ENCODE data around the gene SUGCT.

The SUGCT gene

GRCh38 chr7:40499718-40500117 lies 364.9 kb downstream of the SUGCT start:
- Histone ChIP-seq H3K79me2 (ENCODE audit: control insufficient read depth, insufficient read depth, low read length, poor library complexity) (no peaks in the 10 kb centered on the region), H4K12ac (ENCODE audit: low read depth, low read length) (no peak overlapping the region), H2AK5ac (ENCODE audit: low read length) (no peak overlapping the region), H3K23ac (ENCODE audit: low read length) (no peak overlapping the region), H3K4me3 (ENCODE audit: low read depth, low read length) (no peak overlapping the region), H3K14ac (ENCODE audit: low read length) (no peak overlapping the region), H3K36me3 (ENCODE audit: control insufficient read depth in 1 of 2, insufficient read depth in 2 of 2, low read length in 2 of 2) (no peaks in the 10 kb centered on the region), H2BK5ac (ENCODE audit: low read depth, low read length, poor library complexity) (no peak overlapping the region), H4K8ac (ENCODE audit: low read depth, low read length) (no peak overlapping the region), H3K9me3 (ENCODE audit: insufficient read depth, low read depth, low read length) (no peaks in the 10 kb centered on the region), H3K4ac (ENCODE audit: low read depth, low read length) (no peak overlapping the region), H3K79me1 (ENCODE audit: low read length) (no peaks in the 10 kb centered on the region), H2AFZ (ENCODE audit: insufficient read depth, low read length, poor library complexity) (no peak overlapping the region), H4K91ac (ENCODE audit: low read depth, low read length) (no peak overlapping the region), H3K9ac (ENCODE audit: low read length) (no peak overlapping the region), H3K27me3 (ENCODE audit: insufficient read depth, low read length) (no peaks in the 10 kb centered on the region), H3K27ac (ENCODE audit: low read depth, low read length) (no peak overlapping the region), H2BK12ac (ENCODE audit: low read length) (no peak overlapping the region), H3K4me2 (ENCODE audit: low read length) (no peak overlapping the region), H3K4me1 (ENCODE audit: control insufficient read depth in 1 of 2, insufficient read depth in 2 of 2, low read length in 2 of 2) (no peaks in the 10 kb centered on the region), H2BK120ac (ENCODE audit: insufficient read depth, low read length, poor library complexity) (no peak overlapping the region), H3K18ac (ENCODE audit: low read length) (no peak overlapping the region)
- no peak for DNase-seq
- no CpG with 5 or more reads among the region's 1 CpG for WGBS (ENCODE audit: extremely low coverage, insufficient coverage, insufficient read length)

DNA sequence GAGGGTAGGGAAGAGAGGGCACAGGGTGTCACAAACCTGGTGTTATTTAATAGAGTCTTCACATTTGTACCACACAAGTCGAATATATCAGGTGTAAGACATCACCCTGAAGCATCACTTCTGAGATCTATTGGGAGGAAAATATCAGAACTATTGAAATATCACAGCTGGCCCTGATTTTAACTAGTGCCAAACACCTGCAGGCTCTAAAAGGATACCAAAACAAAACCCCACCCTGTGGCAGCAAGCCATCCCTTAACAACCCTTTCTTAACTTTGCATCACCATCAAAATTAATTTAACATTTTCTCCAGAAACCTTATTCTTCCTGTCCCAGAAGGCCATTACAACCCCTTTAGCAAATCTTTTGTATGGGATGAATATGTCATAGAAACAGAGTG lies 365.4 kb downstream of the SUGCT start:
- H3K18ac ChIP-seq (ENCODE audit: low read length) = no peak overlapping the region
- H3K79me2 ChIP-seq (ENCODE audit: control insufficient read depth, insufficient read depth, low read length, poor library complexity) = no peaks in the 10 kb centered on the region
- no peak overlapping the region for H3K23ac ChIP-seq (ENCODE audit: low read length)
- no peak overlapping the region for H4K91ac ChIP-seq (ENCODE audit: low read depth, low read length)
- H3K4me2 ChIP-seq (ENCODE audit: low read length) = no peak overlapping the region
- no peak overlapping the region for H2AK5ac ChIP-seq (ENCODE audit: low read length)
- H3K4ac ChIP-seq (ENCODE audit: low read depth, low read length) = no peak overlapping the region
- no peaks in the 10 kb centered on the region for H3K9me3 ChIP-seq (ENCODE audit: insufficient read depth, low read depth, low read length)
- H4K12ac ChIP-seq (ENCODE audit: low read depth, low read length) = no peak overlapping the region
- DNase-seq = no peak
- no peak overlapping the region for H2BK5ac ChIP-seq (ENCODE audit: low read depth, low read length, poor library complexity)
- H3K36me3 ChIP-seq (ENCODE audit: control insufficient read depth in 1 of 2, insufficient read depth in 2 of 2, low read length in 2 of 2) = no peaks in the 10 kb centered on the region
- no CpG with 5 or more reads among the region's 1 CpG for WGBS (ENCODE audit: extremely low coverage, insufficient coverage, insufficient read length)
- no peak overlapping the region for H2BK12ac ChIP-seq (ENCODE audit: low read length)
- H3K27ac ChIP-seq (ENCODE audit: low read depth, low read length) = no peak overlapping the region
- no peaks in the 10 kb centered on the region for H3K79me1 ChIP-seq (ENCODE audit: low read length)
- no peak overlapping the region for H3K9ac ChIP-seq (ENCODE audit: low read length)
- H4K8ac ChIP-seq (ENCODE audit: low read depth, low read length) = no peak overlapping the region
- no peaks in the 10 kb centered on the region for H3K27me3 ChIP-seq (ENCODE audit: insufficient read depth, low read length)
- H3K4me1 ChIP-seq (ENCODE audit: control insufficient read depth in 1 of 2, insufficient read depth in 2 of 2, low read length in 2 of 2) = no peaks in the 10 kb centered on the region
- no peak overlapping the region for H3K4me3 ChIP-seq (ENCODE audit: low read depth, low read length)
- no peak overlapping the region for H2BK120ac ChIP-seq (ENCODE audit: insufficient read depth, low read length, poor library complexity)
- no peak overlapping the region for H3K14ac ChIP-seq (ENCODE audit: low read length)
- no peak overlapping the region for H2AFZ ChIP-seq (ENCODE audit: insufficient read depth, low read length, poor library complexity)

GRCh38 chr7:40502359-40502758 lies 367.6 kb downstream of the SUGCT start:
- Histone ChIP-seq H3K4ac (ENCODE audit: low read depth, low read length) (no peak overlapping the region), H4K8ac (ENCODE audit: low read depth, low read length) (no peak overlapping the region), H4K12ac (ENCODE audit: low read depth, low read length) (no peak overlapping the region), H2BK12ac (ENCODE audit: low read length) (no peak overlapping the region), H3K9me3 (ENCODE audit: insufficient read depth, low read depth, low read length) (no peaks in the 10 kb centered on the region), H3K9ac (ENCODE audit: low read length) (no peak overlapping the region), H3K79me2 (ENCODE audit: control insufficient read depth, insufficient read depth, low read length, poor library complexity) (no peaks in the 10 kb centered on the region), H3K4me2 (ENCODE audit: low read length) (no peak overlapping the region), H3K18ac (ENCODE audit: low read length) (no peak overlapping the region), H2AFZ (ENCODE audit: insufficient read depth, low read length, poor library complexity) (no peak overlapping the region), H2AK5ac (ENCODE audit: low read length) (no peak overlapping the region), H3K14ac (ENCODE audit: low read length) (no peak overlapping the region), H3K36me3 (ENCODE audit: control insufficient read depth in 1 of 2, insufficient read depth in 2 of 2, low read length in 2 of 2) (no peaks in the 10 kb centered on the region), H4K91ac (ENCODE audit: low read depth, low read length) (no peak overlapping the region), H3K23ac (ENCODE audit: low read length) (no peak overlapping the region), H3K79me1 (ENCODE audit: low read length) (no peaks in the 10 kb centered on the region), H2BK120ac (ENCODE audit: insufficient read depth, low read length, poor library complexity) (no peak overlapping the region), H3K4me3 (ENCODE audit: low read depth, low read length) (no peak overlapping the region), H2BK5ac (ENCODE audit: low read depth, low read length, poor library complexity) (no peak overlapping the region), H3K4me1 (ENCODE audit: control insufficient read depth in 1 of 2, insufficient read depth in 2 of 2, low read length in 2 of 2) (no peaks in the 10 kb centered on the region), H3K27ac (ENCODE audit: low read depth, low read length) (no peak overlapping the region), H3K27me3 (ENCODE audit: insufficient read depth, low read length) (no peaks in the 10 kb centered on the region)
- no peak for DNase-seq
- no CpG with 5 or more reads among the region's 1 CpG for WGBS (ENCODE audit: extremely low coverage, insufficient coverage, insufficient read length)

GRCh38 chr7:40506158-40506557 lies 371.4 kb downstream of the SUGCT start:
- H4K91ac ChIP-seq (ENCODE audit: low read depth, low read length) = no peak overlapping the region
- H3K36me3 ChIP-seq (ENCODE audit: control insufficient read depth in 1 of 2, insufficient read depth in 2 of 2, low read length in 2 of 2) = no peaks in the 10 kb centered on the region
- no peaks in the 10 kb centered on the region for H3K4me1 ChIP-seq (ENCODE audit: control insufficient read depth in 1 of 2, insufficient read depth in 2 of 2, low read length in 2 of 2)
- H2AFZ ChIP-seq (ENCODE audit: insufficient read depth, low read length, poor library complexity) = no peak overlapping the region
- no peak for DNase-seq
- no peaks in the 10 kb centered on the region for H3K79me2 ChIP-seq (ENCODE audit: control insufficient read depth, insufficient read depth, low read length, poor library complexity)
- H3K27ac ChIP-seq (ENCODE audit: low read depth, low read length) = no peak overlapping the region
- H3K18ac ChIP-seq (ENCODE audit: low read length) = no peak overlapping the region
- H3K4me2 ChIP-seq (ENCODE audit: low read length) = no peak overlapping the region
- no peak overlapping the region for H3K9ac ChIP-seq (ENCODE audit: low read length)
- no peak overlapping the region for H3K14ac ChIP-seq (ENCODE audit: low read length)
- no peak overlapping the region for H4K8ac ChIP-seq (ENCODE audit: low read depth, low read length)
- no peak overlapping the region for H2AK5ac ChIP-seq (ENCODE audit: low read length)
- no CpG with 5 or more reads among the region's 3 CpGs for WGBS (ENCODE audit: extremely low coverage, insufficient coverage, insufficient read length)
- H2BK120ac ChIP-seq (ENCODE audit: insufficient read depth, low read length, poor library complexity) = no peak overlapping the region
- no peaks in the 10 kb centered on the region for H3K27me3 ChIP-seq (ENCODE audit: insufficient read depth, low read length)
- no peaks in the 10 kb centered on the region for H3K9me3 ChIP-seq (ENCODE audit: insufficient read depth, low read depth, low read length)
- H3K23ac ChIP-seq (ENCODE audit: low read length) = no peak overlapping the region
- no peak overlapping the region for H2BK5ac ChIP-seq (ENCODE audit: low read depth, low read length, poor library complexity)
- no peak overlapping the region for H2BK12ac ChIP-seq (ENCODE audit: low read length)
- H3K4me3 ChIP-seq (ENCODE audit: low read depth, low read length) = no peak overlapping the region
- no peaks in the 10 kb centered on the region for H3K79me1 ChIP-seq (ENCODE audit: low read length)
- no peak overlapping the region for H4K12ac ChIP-seq (ENCODE audit: low read depth, low read length)
- H3K4ac ChIP-seq (ENCODE audit: low read depth, low read length) = no peak overlapping the region

All from trophoblast cell (in vitro differentiated cells and primary cell).